IMR-90 (cell line): ENCODE data around the gene BCAS3. TPM values are rescaled to one million over a fixed set of nuclear protein-coding genes. Genes with fewer than 3 reads are reported as not detected.
A peak's percentile ranks its signal among the peaks of the same experiment; 100 is the strongest.

ENCODE experiments used
- ATAC-seq: fragments of 200-7000 bp; cut with Tn5 transposase; 2 replicates; pipeline ENCODE4 v1.9.1; 2020; ENCODE audit warnings: low read depth, mild to moderate bottlenecking, moderate library complexity
- BruUV-seq: library from RNA; stranded (reverse); fragments of 400-500 nt; replicated peaks from 2 replicates; lab custom pipeline; 2021; lab: Mats Ljungman, UMichigan
- CTCF ChIA-PET: fragments of 300-600 bp; formaldehyde crosslinking; extraction: SDS; loops from one replicate; lab custom pipeline; 2021; ENCODE audit warnings: antibody characterized with exemption; lab: Yijun Ruan, JAX
- POLR2A ChIA-PET: fragments of 300-600 bp; sonication (Branson Sonifier 250); formaldehyde crosslinking; loops from one replicate; lab custom pipeline; 2022; ENCODE audit warnings: antibody characterized with exemption; ENCODE audit not compliant: unreplicated experiment; lab: Charles Lee
- DNase-seq: peaks from one replicate; pipeline ENCODE4 v3.0.0; 2013
- H2AFZ ChIP-seq: replicated peaks from 2 replicates; pipeline ENCODE3; 2013; ENCODE audit warnings: low read length, mild to moderate bottlenecking; ENCODE audit not compliant: poor library complexity
- H2AK5ac ChIP-seq: 2 replicates; pipeline ENCODE4 v1.6.1; 2013; ENCODE audit warnings: low read depth, low read length, inconsistent platforms
- H2AK9ac ChIP-seq: replicated peaks from 2 replicates; pipeline ENCODE3; 2013; ENCODE audit warnings: mild to moderate bottlenecking, low read depth, low read length, moderate library complexity; ENCODE audit not compliant: poor library complexity
- H2BK120ac ChIP-seq: 2 replicates; pipeline ENCODE4 v1.6.1; 2013; ENCODE audit warnings: low read depth, low read length, inconsistent platforms
- H2BK15ac ChIP-seq: 3 replicates; pipeline ENCODE4 v1.6.1; 2013; ENCODE audit warnings: low read depth, low read length, inconsistent platforms
- H2BK20ac ChIP-seq: 2 replicates; pipeline ENCODE4 v1.6.1; 2013; ENCODE audit warnings: low read depth, mild to moderate bottlenecking, inconsistent platforms, low read length, moderate library complexity
- H2BK5ac ChIP-seq: 2 replicates; pipeline ENCODE4 v1.6.1; 2013; ENCODE audit warnings: mild to moderate bottlenecking, low read depth, low read length, inconsistent platforms; ENCODE audit not compliant: poor library complexity, severe bottlenecking
- H3K14ac ChIP-seq: replicated peaks from 2 replicates; pipeline ENCODE4 v1.6.1; 2013; ENCODE audit warnings: low read depth, low read length, inconsistent platforms
- H3K18ac ChIP-seq: 2 replicates; pipeline ENCODE4 v1.6.1; 2013; ENCODE audit warnings: low read depth, low read length, control low read depth
- H3K23ac ChIP-seq: 2 replicates; pipeline ENCODE4 v1.6.1; 2013; ENCODE audit warnings: low read depth, low read length, inconsistent platforms
- H3K27ac ChIP-seq: 2 replicates; pipeline ENCODE4 v1.5.1; 2013; ENCODE audit warnings: mild to moderate bottlenecking, control low read depth, low read length; ENCODE audit not compliant: insufficient read depth
- H3K27me3 ChIP-seq: 2 replicates; pipeline ENCODE4 v1.6.1; 2013; ENCODE audit warnings: low read length; ENCODE audit not compliant: control insufficient read depth, insufficient read depth
- H3K36me3 ChIP-seq: 2 replicates; pipeline ENCODE4 v1.6.1; 2013; ENCODE audit warnings: low read length, mixed read lengths; ENCODE audit not compliant: control insufficient read depth, insufficient read depth
- H3K4ac ChIP-seq: 2 replicates; pipeline ENCODE4 v1.6.1; 2013; ENCODE audit warnings: low read depth, low read length, inconsistent platforms
- H3K4me1 ChIP-seq: 2 replicates; pipeline ENCODE4 v1.6.1; 2013; ENCODE audit warnings: low read length, mixed read lengths; ENCODE audit not compliant: control insufficient read depth, insufficient read depth
- H3K4me2 ChIP-seq: 2 replicates; pipeline ENCODE4 v1.6.1; 2013; ENCODE audit warnings: low read depth, mild to moderate bottlenecking, control low read depth, low read length, moderate library complexity
- H3K4me3 ChIP-seq: 2 replicates; pipeline ENCODE4 v1.5.1; 2013; ENCODE audit warnings: low read depth, mild to moderate bottlenecking, control low read depth, low read length, moderate library complexity; ENCODE audit not compliant: insufficient read depth
- H3K56ac ChIP-seq: 2 replicates; pipeline ENCODE4 v1.6.1; 2013; ENCODE audit warnings: low read length, inconsistent platforms; ENCODE audit not compliant: insufficient read depth; ENCODE audit errors: extremely low read depth
- H3K79me1 ChIP-seq, 2 experiments: 2 replicates each; pipeline ENCODE4 v1.6.1; 2013; ENCODE audit warnings: low read length in 2 of 2, inconsistent platforms in 1 of 2, low read depth in 1 of 2
- H3K9ac ChIP-seq: 2 replicates; pipeline ENCODE4 v1.6.1; 2013; ENCODE audit warnings: low read depth, low read length, control low read depth
- H3K9me1 ChIP-seq: 2 replicates; pipeline ENCODE4 v1.6.1; 2013; ENCODE audit warnings: low read length, inconsistent platforms; ENCODE audit not compliant: insufficient read depth
- H3K9me3 ChIP-seq: 2 replicates; pipeline ENCODE4 v1.6.1; 2013; ENCODE audit warnings: low read length; ENCODE audit not compliant: control insufficient read depth, insufficient read depth
- H4K20me1 ChIP-seq: 2 replicates; pipeline ENCODE4 v1.6.1; 2013; ENCODE audit warnings: low read length, inconsistent platforms; ENCODE audit not compliant: insufficient read depth
- H4K5ac ChIP-seq: 2 replicates; pipeline ENCODE4 v1.6.1; 2013; ENCODE audit warnings: mild to moderate bottlenecking, low read depth, low read length, control low read depth
- H4K8ac ChIP-seq, 2 experiments: 2 replicates each; pipeline ENCODE4 v1.6.1; 2013; ENCODE audit warnings: low read depth in 2 of 2, low read length in 2 of 2, control low read depth in 1 of 2, inconsistent platforms in 1 of 2
- H4K91ac ChIP-seq: 2 replicates; pipeline ENCODE4 v1.6.1; 2013; ENCODE audit warnings: low read depth, low read length, inconsistent platforms; ENCODE audit not compliant: insufficient read depth
- BHLHE40 ChIP-seq: fragments of 150-350 bp; IDR thresholded peaks from 2 replicates; pipeline ENCODE4 v1.6.1; 2016; ENCODE audit warnings: mild to moderate bottlenecking, low read depth, low read length
- CEBPB ChIP-seq: IDR thresholded peaks from 2 replicates; pipeline ENCODE4 v1.6.1; 2012; ENCODE audit warnings: low read depth, low read length, improper control_type of control experiment
- CHD1 ChIP-seq: IDR thresholded peaks from 2 replicates; pipeline ENCODE4 v1.6.1; 2012; ENCODE audit warnings: low read depth, low read length, improper control_type of control experiment
- FOS ChIP-seq: fragments of 150-350 bp; IDR thresholded peaks from 2 replicates; pipeline ENCODE4 v1.6.1; 2016; ENCODE audit warnings: low read depth, low read length
- MAFK ChIP-seq: IDR thresholded peaks from 2 replicates; pipeline ENCODE4 v1.6.1; 2012; ENCODE audit warnings: low read depth, low read length, improper control_type of control experiment
- MAZ ChIP-seq: IDR thresholded peaks from 2 replicates; pipeline ENCODE4 v1.6.1; 2012; ENCODE audit warnings: low read depth, mild to moderate bottlenecking, low read length, improper control_type of control experiment, moderate library complexity, borderline replicate concordance
- MXI1 ChIP-seq: IDR thresholded peaks from 2 replicates; pipeline ENCODE4 v1.6.1; 2012; ENCODE audit warnings: low read depth, mild to moderate bottlenecking, low read length, moderate library complexity, borderline replicate concordance
- NFE2L2 ChIP-seq: fragments of 150-350 bp; IDR thresholded peaks from 2 replicates; pipeline ENCODE4 v1.6.1; 2016; ENCODE audit warnings: low read depth, mild to moderate bottlenecking, low read length
- POLR2A ChIP-seq: IDR thresholded peaks from 2 replicates; pipeline ENCODE4 v1.6.1; 2012; ENCODE audit warnings: mild to moderate bottlenecking, low read depth, low read length
- RAD21 ChIP-seq: IDR thresholded peaks from 2 replicates; pipeline ENCODE4 v1.6.1; 2012; ENCODE audit warnings: low read length, improper control_type of control experiment
- RCOR1 ChIP-seq: IDR thresholded peaks from 2 replicates; pipeline ENCODE4 v1.6.1; 2012; ENCODE audit warnings: mild to moderate bottlenecking, low read length, improper control_type of control experiment; ENCODE audit not compliant: insufficient replicate concordance
- RFX5 ChIP-seq: IDR thresholded peaks from 2 replicates; pipeline ENCODE4 v1.8.0; 2012; ENCODE audit warnings: low read depth, mild to moderate bottlenecking, low read length, moderate library complexity
- SMC3 ChIP-seq: fragments of 150-350 bp; IDR thresholded peaks from 2 replicates; pipeline ENCODE4 v1.6.1; 2016; ENCODE audit warnings: low read depth, mild to moderate bottlenecking, antibody characterized with exemption, low read length, moderate library complexity
- WGBS, 2 experiments: methylation state at CpG; one replicate each; pipeline versions ENCODE4 v1.1.5 to v1.1.7; 2013; ENCODE audit warnings: missing lambda C conversion rate in 2 of 2; ENCODE audit not compliant: insufficient read length in 1 of 2; ENCODE audit errors: extremely low coverage in 2 of 2; 5-methylcytosine and 5-hydroxymethylcytosine counted together
- dilution Hi-C: fragments of 300-500 bp; cut with HindIII; formaldehyde crosslinking; loops from one replicate; pipeline ENCODE4 v1.14.3; 2018; ENCODE audit warnings: low sequenced_read_pairs; ENCODE audit not compliant: unreplicated experiment
- in situ Hi-C: fragments of 300-500 bp; cut with MboI; formaldehyde crosslinking; loops from 3 replicates; pipeline ENCODE4 v1.14.3; 2019; ENCODE audit warnings: low sequenced_read_pairs, inconsistent platforms, mixed read lengths
- intact Hi-C: fragments of 100-400 bp; cut with micrococcal nuclease; formaldehyde crosslinking; loops from 2 replicates; pipeline ENCODE4 v1.10.0; 2022
- polyA plus RNA-seq, 3 experiments: library from polyadenylated mRNA; depleted of rRNA; stranded (reverse); fragments of >200 nt; gene quantifications; 2 replicates each; pipeline ENCODE4 v1.2.3, GENCODE V29; 2012; ENCODE audit warnings: low replicate concordance in 1 of 3
- total RNA-seq: library from RNA; depleted of rRNA; stranded (reverse); fragments of >200 nt; gene quantifications from 2 replicates; pipeline ENCODE4 v1.2.3, GENCODE V29; 2012
- TF ChIP-seq, protein P1 (sequence below): fragments of 150-350 bp; IDR thresholded peaks from 2 replicates; pipeline ENCODE4 v1.6.1; 2016; ENCODE audit warnings: low read depth, mild to moderate bottlenecking, low read length, moderate library complexity, borderline replicate concordance
- TF ChIP-seq, protein P2 (sequence below): conservative IDR thresholded peaks from 2 replicates; pipeline ENCODE4 v1.5.1; 2012; ENCODE audit warnings: mild to moderate bottlenecking, low read depth, low read length, improper control_type of control experiment

Gene BCAS3
- total and polyA plus RNA-seq, 2 of the 4 experiments (the other 2 are of a cell fraction) = 6.3 to 27.1 TPM

DNA sequence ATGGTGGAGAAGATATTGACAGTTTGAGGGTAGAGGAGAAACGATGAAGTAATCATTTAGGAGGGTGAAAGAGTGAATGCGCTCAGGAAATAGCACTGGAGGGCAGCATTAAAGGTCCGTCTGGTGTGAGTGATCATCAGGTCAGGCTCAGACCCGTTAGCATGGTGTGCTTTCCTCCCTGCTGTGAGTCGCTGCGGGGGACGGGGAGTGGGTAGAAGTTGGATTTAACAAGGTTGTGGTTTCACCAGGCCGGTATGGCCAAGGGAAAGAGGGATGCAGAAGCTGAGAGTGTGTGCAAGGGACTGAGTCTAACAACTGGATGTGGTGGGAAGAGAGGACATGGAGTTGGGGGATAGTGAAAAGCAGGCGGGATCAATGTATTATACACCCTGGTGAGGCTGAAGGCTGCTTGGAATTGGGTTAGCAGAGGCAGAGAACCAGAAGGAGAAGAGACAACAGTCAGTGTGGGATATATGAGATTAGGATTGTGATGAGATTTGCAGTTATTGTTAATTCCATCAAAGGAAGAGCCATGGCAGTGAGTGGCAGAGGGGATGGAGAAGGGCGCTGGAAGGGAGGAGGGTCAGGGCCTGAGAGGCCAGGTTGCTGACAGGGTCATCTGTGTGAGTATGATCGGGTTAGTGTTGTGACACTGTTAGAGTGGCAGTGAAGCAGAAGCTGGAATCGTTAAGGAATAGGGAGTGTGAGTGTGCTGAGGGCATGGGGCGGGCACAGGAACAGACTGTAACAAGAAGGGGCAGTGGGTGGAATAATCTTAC is 663.0 kb downstream of the BCAS3 start:
- Histone ChIP-seq H3K27ac (no peak overlapping the region), H2AK5ac (peak overlapping the region; percentile 89), H3K36me3 (no peaks in the 10 kb centered on the region), H3K4me3 (no peak overlapping the region), H3K4me1 (peaks cover 27% of the 10 kb centered on the region), H2BK5ac (peak overlapping the region; percentile 42), H3K18ac (peak overlapping the region; percentile 5), H3K4me2 (no peak overlapping the region), H4K8ac (peak overlapping the region in 1 of 2 experiments; percentile 55; a peak in 2 of 4 replicates), H3K79me1 (peaks cover 0 to 24% of the 10 kb centered on the region in 2 experiments; a peak in 3 of 4 replicates), H3K14ac (peak overlapping the region; percentile 90), H3K9ac (no peak overlapping the region), H2BK15ac (peak overlapping the region; percentile 87), H3K9me3 (no peaks in the 10 kb centered on the region), H3K4ac (peak overlapping the region; percentile 77), H3K9me1 (peaks cover 25% of the 10 kb centered on the region), H2AK9ac (peak overlapping the region; percentile 53), H2BK20ac (peak overlapping the region; percentile 78), H3K23ac (peak overlapping the region; percentile 49; the same call in 1 of the 2 replicates), H3K56ac (no peak overlapping the region), H4K20me1 (no peaks in the 10 kb centered on the region), H4K5ac (no peak overlapping the region), H4K91ac (peak overlapping the region; percentile 73; the same call in 1 of the 2 replicates), H2BK120ac (peak overlapping the region; percentile 78), H2AFZ (peak overlapping the region; percentile 75), H3K27me3 (no peaks in the 10 kb centered on the region)
- dilution Hi-C loops = no loop called here
- intact Hi-C loops = no loop called here
- ChIA-PET POLR2A (no interaction called here), CTCF (no interaction called here)
- 88% methylated on average over 7 of the region's 13 CpGs; no CpG with 5 or more reads in 1 of the 2 experiments for WGBS, 2 experiments
- ATAC-seq = no peak
- in situ Hi-C loops = no loop called here
- DNase-seq = peak; percentile 38
- BruUV-seq = no TSS peak
- TF ChIP-seq BHLHE40 (no peak), POLR2A (no peak), CEBPB (no peak), MAZ (no peak), MAFK (no peak), RFX5 (no peak), MXI1 (no peak), FOS (no peak), CHD1 (no peak), RAD21 (no peak), NFE2L2 (no peak), SMC3 (no peak), RCOR1 (no peak)
- TF ChIP-seq, protein P1, sequence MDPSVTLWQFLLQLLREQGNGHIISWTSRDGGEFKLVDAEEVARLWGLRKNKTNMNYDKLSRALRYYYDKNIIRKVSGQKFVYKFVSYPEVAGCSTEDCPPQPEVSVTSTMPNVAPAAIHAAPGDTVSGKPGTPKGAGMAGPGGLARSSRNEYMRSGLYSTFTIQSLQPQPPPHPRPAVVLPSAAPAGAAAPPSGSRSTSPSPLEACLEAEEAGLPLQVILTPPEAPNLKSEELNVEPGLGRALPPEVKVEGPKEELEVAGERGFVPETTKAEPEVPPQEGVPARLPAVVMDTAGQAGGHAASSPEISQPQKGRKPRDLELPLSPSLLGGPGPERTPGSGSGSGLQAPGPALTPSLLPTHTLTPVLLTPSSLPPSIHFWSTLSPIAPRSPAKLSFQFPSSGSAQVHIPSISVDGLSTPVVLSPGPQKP = no peak
- TF ChIP-seq, protein P2, sequence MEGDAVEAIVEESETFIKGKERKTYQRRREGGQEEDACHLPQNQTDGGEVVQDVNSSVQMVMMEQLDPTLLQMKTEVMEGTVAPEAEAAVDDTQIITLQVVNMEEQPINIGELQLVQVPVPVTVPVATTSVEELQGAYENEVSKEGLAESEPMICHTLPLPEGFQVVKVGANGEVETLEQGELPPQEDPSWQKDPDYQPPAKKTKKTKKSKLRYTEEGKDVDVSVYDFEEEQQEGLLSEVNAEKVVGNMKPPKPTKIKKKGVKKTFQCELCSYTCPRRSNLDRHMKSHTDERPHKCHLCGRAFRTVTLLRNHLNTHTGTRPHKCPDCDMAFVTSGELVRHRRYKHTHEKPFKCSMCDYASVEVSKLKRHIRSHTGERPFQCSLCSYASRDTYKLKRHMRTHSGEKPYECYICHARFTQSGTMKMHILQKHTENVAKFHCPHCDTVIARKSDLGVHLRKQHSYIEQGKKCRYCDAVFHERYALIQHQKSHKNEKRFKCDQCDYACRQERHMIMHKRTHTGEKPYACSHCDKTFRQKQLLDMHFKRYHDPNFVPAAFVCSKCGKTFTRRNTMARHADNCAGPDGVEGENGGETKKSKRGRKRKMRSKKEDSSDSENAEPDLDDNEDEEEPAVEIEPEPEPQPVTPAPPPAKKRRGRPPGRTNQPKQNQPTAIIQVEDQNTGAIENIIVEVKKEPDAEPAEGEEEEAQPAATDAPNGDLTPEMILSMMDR = no peak
